ENCODE results near the gene RPTOR.

- TF ChIP-seq POLR2AphosphoS5 (IDR thresholded peaks at IDR 0.05; ENCODE audit: low read depth) (no peak), CTCF (IDR thresholded peaks at IDR 0.05; ENCODE audit: insufficient read depth, low read length) (no peak), GABPA (IDR thresholded peaks at IDR 0.05; ENCODE audit: low read depth) (no peak), SPI1 (IDR thresholded peaks at IDR 0.05; ENCODE audit: borderline replicate concordance, low read depth) (no peak)
- TF ChIP-seq, protein P1, sequence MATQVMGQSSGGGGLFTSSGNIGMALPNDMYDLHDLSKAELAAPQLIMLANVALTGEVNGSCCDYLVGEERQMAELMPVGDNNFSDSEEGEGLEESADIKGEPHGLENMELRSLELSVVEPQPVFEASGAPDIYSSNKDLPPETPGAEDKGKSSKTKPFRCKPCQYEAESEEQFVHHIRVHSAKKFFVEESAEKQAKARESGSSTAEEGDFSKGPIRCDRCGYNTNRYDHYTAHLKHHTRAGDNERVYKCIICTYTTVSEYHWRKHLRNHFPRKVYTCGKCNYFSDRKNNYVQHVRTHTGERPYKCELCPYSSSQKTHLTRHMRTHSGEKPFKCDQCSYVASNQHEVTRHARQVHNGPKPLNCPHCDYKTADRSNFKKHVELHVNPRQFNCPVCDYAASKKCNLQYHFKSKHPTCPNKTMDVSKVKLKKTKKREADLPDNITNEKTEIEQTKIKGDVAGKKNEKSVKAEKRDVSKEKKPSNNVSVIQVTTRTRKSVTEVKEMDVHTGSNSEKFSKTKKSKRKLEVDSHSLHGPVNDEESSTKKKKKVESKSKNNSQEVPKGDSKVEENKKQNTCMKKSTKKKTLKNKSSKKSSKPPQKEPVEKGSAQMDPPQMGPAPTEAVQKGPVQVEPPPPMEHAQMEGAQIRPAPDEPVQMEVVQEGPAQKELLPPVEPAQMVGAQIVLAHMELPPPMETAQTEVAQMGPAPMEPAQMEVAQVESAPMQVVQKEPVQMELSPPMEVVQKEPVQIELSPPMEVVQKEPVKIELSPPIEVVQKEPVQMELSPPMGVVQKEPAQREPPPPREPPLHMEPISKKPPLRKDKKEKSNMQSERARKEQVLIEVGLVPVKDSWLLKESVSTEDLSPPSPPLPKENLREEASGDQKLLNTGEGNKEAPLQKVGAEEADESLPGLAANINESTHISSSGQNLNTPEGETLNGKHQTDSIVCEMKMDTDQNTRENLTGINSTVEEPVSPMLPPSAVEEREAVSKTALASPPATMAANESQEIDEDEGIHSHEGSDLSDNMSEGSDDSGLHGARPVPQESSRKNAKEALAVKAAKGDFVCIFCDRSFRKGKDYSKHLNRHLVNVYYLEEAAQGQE (IDR thresholded peaks at IDR 0.05; ENCODE audit: insufficient replicate concordance, low read depth): no peak
Measured at GRCh38 chr17:80665792-80666191, 121.2 kb downstream of the RPTOR start.
